SU-DHL-6 (cell line): Measurements from ENCODE around the gene HMG20A.

Experiments
- H2AFZ ChIP-seq: fragments of 200-600 bp; sonication (generic); 2 replicates; pipeline ENCODE4 v1.6.1; 2014; ENCODE audit warnings: low read depth, mild to moderate bottlenecking, moderate library complexity, mixed read lengths, antibody characterized with exemption, low read length; ENCODE audit not compliant: severe bottlenecking
- H3F3A ChIP-seq: fragments of 200-600 bp; shearing (Covaris generic); 2 replicates; pipeline ENCODE4 v1.6.0; 2016; ENCODE audit warnings: antibody characterized with exemption, mild to moderate bottlenecking; ENCODE audit not compliant: insufficient read depth
- H3K27ac ChIP-seq: fragments of 200-600 bp; sonication (generic); 2 replicates; pipeline ENCODE4 v1.5.1; 2016; ENCODE audit warnings: low read depth, mild to moderate bottlenecking, low read length, moderate library complexity, mixed read lengths
- H3K27me3 ChIP-seq: fragments of 200-600 bp; sonication (generic), shearing (Covaris generic); 2 replicates; pipeline ENCODE4 v1.6.0; 2014; ENCODE audit warnings: mild to moderate bottlenecking, low read length
- H3K36me3 ChIP-seq: fragments of 200-600 bp; sonication (generic); 2 replicates; pipeline ENCODE4 v1.6.1; 2014; ENCODE audit warnings: mild to moderate bottlenecking, low read length, mixed read lengths
- H3K4me2 ChIP-seq: fragments of 300-600, 200-600 bp; shearing (Covaris generic), sonication (generic); 2 replicates; pipeline ENCODE4 v1.6.0; 2014; ENCODE audit warnings: low read length, low read depth, mild to moderate bottlenecking; ENCODE audit not compliant: poor library complexity, severe bottlenecking
- H3K4me3 ChIP-seq: fragments of 200-600 bp; sonication (generic); 2 replicates; pipeline ENCODE4 v1.5.1; 2014; ENCODE audit warnings: antibody characterized with exemption, low read length, mild to moderate bottlenecking, mixed read lengths; ENCODE audit not compliant: insufficient read depth, poor library complexity, severe bottlenecking
- H3K79me2 ChIP-seq: fragments of 200-600 bp; sonication (generic); 2 replicates; pipeline ENCODE4 v1.6.1; 2014; ENCODE audit warnings: mild to moderate bottlenecking, low read length, moderate library complexity; ENCODE audit not compliant: insufficient read depth
- H3K9ac ChIP-seq: fragments of 200-600 bp; sonication (generic); 2 replicates; pipeline ENCODE4 v1.7.0; 2014; ENCODE audit warnings: mild to moderate bottlenecking, low read length
- H3K9me2 ChIP-seq: fragments of 200-600 bp; sonication (generic); replicated peaks from 2 replicates; pipeline ENCODE4 v1.6.1; 2014; ENCODE audit warnings: low read length; ENCODE audit not compliant: insufficient read depth
- H3K9me3 ChIP-seq: fragments of 200-600 bp; sonication (generic); 2 replicates; pipeline ENCODE4 v1.6.1; 2014; ENCODE audit warnings: low read length, mixed read lengths; ENCODE audit not compliant: insufficient read depth
- H4K20me1 ChIP-seq: fragments of 200-600 bp; sonication (generic); 2 replicates; pipeline ENCODE4 v1.6.1; 2014; ENCODE audit warnings: low read depth, mild to moderate bottlenecking, antibody characterized with exemption, low read length, moderate library complexity, mixed read lengths
- EZH2phosphoT487 ChIP-seq: fragments of 200-600 bp; sonication (generic), shearing (Covaris generic); conservative IDR thresholded peaks from 2 replicates; pipeline ENCODE4 v1.6.1; 2018; ENCODE audit warnings: mild to moderate bottlenecking, antibody characterized with exemption, low read length, moderate library complexity, mixed read lengths
- TF ChIP-seq, protein P1 (sequence below): fragments of 200-600 bp; sonication (generic); IDR thresholded peaks from one replicate; pipeline ENCODE4 v1.5.1; 2017; ENCODE audit warnings: antibody characterized with exemption, mild to moderate bottlenecking, low read length, moderate library complexity; ENCODE audit not compliant: insufficient read depth, poor library complexity, severe bottlenecking

Gene HMG20A

DNA sequence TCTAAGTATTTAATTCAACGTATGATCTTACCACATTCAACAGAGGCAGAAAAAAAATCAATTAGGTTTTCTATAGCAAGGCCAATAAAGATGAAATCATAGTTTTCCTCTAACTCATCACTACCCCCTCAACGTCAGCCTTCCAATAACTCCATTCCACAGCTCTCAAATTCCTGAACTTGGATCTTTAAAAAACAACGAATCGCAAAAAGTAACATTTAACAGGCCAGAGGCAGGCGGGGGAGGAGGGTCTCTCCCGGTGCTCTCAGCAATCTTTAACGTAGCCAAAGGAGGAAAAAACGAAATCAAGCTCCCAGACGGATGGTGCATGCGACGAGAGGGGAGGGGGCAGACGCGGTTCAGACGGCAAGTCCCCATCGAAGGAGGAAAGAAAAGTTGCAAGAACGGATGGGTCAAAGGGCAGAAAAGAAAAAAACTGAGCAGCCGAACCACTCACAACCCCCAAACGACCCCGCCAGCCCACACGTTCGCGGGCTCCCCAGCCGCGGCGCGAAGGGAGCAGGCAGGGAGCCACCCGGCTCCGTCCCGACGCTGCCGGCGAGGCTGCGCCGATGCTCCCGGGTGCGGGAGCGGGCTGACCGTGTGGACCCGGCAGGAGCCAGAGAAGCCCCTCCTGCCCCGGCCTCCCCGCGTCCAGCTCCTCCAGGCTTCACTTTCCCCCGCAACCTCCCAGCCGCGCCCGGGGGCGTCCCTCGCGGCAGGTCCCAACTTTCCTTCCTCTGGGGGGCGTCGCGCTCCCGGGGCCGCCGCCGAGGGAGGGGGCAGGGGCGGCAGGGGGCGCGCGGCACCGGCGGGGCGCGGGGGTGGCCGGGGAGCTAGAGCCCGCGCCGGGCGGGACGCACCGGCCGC lies 1.5 kb upstream of the HMG20A start:
- Histone ChIP-seq H3K4me2 (peak overlapping the region; percentile 87), H3K36me3 (no peaks in the 10 kb centered on the region; the same call in 1 of the 2 replicates), H3K9ac (peak overlapping the region; percentile 81), H3K4me3 (peak overlapping the region; percentile 74), H3K27ac (no peak overlapping the region), H3K79me2 (peaks cover 40% of the 10 kb centered on the region), H2AFZ (peak overlapping the region; percentile 85), H3K27me3 (no peaks in the 10 kb centered on the region), H3K9me2 (no peaks in the 10 kb centered on the region), H4K20me1 (peaks cover 4% of the 10 kb centered on the region; the same call in 1 of the 2 replicates), H3K9me3 (no peaks in the 10 kb centered on the region), H3F3A (peaks cover 14% of the 10 kb centered on the region)
- TF ChIP-seq EZH2phosphoT487: no peak
- TF ChIP-seq, protein P1, sequence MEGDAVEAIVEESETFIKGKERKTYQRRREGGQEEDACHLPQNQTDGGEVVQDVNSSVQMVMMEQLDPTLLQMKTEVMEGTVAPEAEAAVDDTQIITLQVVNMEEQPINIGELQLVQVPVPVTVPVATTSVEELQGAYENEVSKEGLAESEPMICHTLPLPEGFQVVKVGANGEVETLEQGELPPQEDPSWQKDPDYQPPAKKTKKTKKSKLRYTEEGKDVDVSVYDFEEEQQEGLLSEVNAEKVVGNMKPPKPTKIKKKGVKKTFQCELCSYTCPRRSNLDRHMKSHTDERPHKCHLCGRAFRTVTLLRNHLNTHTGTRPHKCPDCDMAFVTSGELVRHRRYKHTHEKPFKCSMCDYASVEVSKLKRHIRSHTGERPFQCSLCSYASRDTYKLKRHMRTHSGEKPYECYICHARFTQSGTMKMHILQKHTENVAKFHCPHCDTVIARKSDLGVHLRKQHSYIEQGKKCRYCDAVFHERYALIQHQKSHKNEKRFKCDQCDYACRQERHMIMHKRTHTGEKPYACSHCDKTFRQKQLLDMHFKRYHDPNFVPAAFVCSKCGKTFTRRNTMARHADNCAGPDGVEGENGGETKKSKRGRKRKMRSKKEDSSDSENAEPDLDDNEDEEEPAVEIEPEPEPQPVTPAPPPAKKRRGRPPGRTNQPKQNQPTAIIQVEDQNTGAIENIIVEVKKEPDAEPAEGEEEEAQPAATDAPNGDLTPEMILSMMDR: no peak

DNA sequence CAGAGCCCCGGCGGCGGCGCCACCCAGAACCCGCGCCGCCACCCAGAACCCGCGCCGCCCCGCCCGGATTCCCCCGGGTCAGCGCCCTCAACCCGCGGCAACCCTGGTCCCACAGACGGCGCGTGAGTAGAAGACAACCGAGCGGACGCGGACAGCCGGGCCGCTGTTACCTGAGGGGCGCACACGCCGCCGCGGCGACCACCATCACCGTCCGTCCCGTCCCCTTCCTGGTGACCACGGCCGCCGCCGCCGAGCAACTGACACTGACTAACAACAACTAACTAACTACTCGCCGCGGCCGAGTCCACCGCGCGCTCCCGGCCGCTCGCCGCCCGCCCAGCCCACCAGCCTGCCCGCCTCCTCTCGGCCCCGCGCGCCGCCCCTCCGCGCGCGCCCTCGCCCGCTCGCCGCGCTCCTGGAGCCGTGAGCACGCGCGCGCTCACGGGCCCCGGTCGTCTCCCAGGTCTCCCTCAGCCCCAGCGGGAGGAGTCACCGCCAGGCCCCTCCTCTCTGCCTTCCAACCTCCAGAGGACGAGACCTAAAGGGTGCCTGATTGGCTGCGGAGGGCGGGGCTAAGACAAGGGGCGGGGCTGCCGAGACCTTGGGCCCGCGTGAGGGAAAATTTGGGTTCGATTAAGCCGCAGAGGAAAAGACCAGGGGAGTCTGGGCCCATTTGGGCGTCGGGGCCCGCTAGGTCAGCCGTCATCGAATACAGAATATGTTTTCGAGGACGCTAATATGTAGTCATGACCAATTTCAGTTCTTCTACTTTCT lies 665 bp upstream of the HMG20A start, which contains the start of gene PEAK1:
Gene PEAK1, minus strand, starts transcription at position 269 of the 774 bp plus-strand sequence. CDS start 238,178 bp downstream, outside the sequence.
- Histone ChIP-seq H3K9me3 (no peaks in the 10 kb centered on the region), H3K9me2 (no peaks in the 10 kb centered on the region), H3K4me2 (peak within 1 kb of the TSS; percentile 90), H3K27me3 (no peaks in the 10 kb centered on the region), H2AFZ (peak within 1 kb of the TSS; percentile 85), H3K79me2 (peaks cover 48% of the 10 kb centered on the region), H3K9ac (peak within 1 kb of the TSS; percentile 81), H4K20me1 (peaks cover 4% of the 10 kb centered on the region), H3F3A (peaks cover 14% of the 10 kb centered on the region), H3K4me3 (peak within 1 kb of the TSS; percentile 89), H3K27ac (peak within 1 kb of the TSS; percentile 86), H3K36me3 (no peaks in the 10 kb centered on the region; the same call in 1 of the 2 replicates)
- TF ChIP-seq, protein P1: no peak
- no peak for TF ChIP-seq EZH2phosphoT487

DNA sequence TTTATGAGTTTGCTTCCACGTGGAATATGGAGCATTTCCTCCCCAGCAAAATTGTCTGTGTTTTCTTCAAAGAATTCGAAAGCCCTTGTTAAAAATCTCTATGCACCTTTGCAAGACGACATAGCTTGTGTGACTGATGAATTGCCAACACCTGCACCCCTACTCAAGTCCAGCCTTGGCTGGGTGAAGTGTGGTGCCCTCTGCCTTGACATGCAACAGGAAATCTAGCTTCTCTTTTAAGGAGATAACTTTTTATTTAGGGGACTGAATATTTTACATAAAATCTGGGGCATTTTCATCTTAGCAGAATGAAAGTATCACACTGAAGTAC lies 647 bp downstream of the HMG20A start:
- Histone ChIP-seq H3K4me2 (peak overlapping the region; percentile 90), H3F3A (peaks cover 14% of the 10 kb centered on the region), H3K27me3 (no peaks in the 10 kb centered on the region), H2AFZ (peak overlapping the region; percentile 83), H4K20me1 (peaks cover 7% of the 10 kb centered on the region; the same call in 1 of the 2 replicates), H3K4me3 (peak overlapping the region; percentile 89), H3K9me2 (no peaks in the 10 kb centered on the region), H3K36me3 (no peaks in the 10 kb centered on the region; the same call in 1 of the 2 replicates), H3K9ac (peak overlapping the region; percentile 81), H3K27ac (peak overlapping the region; percentile 86), H3K79me2 (peaks cover 60% of the 10 kb centered on the region), H3K9me3 (no peaks in the 10 kb centered on the region)
- no peak for TF ChIP-seq EZH2phosphoT487
- TF ChIP-seq, protein P1: no peak
